NCI-H1930 (cell line): ENCODE results near the gene ALX4.
A peak's percentile ranks its signal among the peaks of the same experiment; 100 is the strongest.

Experiments used
- DNase-seq, 2 experiments: peaks; one replicate each; lab custom pipeline; 2025; lab: John Stamatoyannopoulos, UW

Gene ALX4

DNA sequence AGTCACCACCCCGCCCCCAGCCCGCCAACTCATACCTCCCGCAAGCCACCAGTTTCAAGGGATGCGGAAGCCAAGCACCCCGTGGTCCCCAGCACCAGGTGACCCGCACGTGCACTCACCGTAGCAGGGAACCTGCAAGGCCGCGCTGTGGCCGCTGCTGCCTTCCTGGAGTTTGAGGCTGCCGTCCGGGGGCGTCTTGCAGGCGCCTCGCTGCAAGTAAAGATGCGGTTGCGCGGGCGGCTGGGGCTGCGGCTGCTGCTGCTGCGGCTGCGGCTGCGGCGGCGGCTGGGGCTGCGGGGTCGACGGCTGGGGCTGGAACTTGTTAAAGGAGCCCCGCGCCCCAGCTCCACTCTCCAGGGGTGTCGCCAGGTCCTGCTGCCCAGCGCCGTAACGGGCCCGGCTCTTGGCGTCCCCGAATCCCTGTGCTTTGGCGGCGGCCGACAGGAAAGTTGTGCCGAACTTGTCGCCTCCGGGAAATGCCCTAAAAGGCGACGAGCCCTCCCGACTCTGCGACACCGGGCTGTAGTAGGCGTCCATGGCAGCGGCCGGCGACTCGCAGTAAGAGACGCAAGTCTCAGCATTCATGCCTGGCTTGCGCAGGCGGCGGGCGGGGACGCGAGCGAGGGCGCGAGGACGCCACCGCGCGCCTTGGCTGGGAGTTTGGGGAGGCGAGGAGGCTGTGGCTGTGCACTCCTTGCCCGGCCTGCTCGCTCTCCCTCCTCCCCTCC lies at the start of gene ALX4:
ALX4 (minus strand) TSS at position 662 of the 728 bp plus-strand sequence; CDS start at position 585, 77 bp downstream.
- peak; percentile 51 to 80 for DNase-seq

DNA sequence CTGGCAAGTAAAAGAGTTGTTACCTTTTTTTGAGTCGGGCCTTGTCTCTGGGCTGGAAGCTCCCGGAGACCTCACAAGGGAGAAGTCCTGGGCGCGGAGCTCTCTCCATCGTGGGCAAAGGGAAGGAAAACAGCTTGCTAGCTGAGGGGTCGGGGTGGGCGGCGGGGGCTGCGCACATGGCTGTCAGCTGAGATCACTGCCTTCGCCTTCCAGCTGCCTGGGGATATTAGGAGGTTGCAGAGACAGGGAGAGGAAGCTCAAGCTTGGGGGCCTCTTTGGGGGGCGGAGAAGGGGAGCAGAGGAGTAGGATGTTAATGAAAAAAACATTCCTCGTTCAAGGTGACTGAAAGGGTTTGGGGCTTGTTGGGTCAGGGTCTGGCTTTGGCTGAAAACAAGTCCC lies 49.2 kb upstream of the ALX4 start:
- DNase-seq, result no peak

DNA sequence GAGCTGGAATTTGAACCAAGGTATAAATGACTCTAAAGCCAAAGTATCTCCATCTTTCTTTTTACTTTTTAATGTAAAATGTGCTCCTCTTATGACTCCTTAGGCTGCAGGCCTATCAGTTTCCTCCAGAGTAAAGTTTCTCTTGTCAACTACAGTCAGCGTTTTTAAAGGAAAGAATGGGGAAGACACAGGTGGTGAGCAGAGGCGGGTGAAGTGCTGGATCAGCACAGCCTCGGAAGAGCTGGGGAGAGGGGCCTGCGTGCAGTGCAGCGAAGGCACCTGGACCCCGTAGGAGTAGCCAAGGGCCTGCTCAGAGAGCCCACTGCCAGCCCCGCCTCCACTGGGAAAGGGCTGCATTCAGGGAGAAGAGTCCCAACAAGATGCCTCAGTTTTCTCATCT lies 48.8 kb upstream of the ALX4 start:
- DNase-seq, result no peak

- no peak for DNase-seq
Observed at GRCh38 chr11:44357711-44358110, 47.8 kb upstream of the ALX4 start.

GRCh38 chr11:44356351-44356750 lies 46.4 kb upstream of the ALX4 start:
- DNase-seq, result no peak

DNA sequence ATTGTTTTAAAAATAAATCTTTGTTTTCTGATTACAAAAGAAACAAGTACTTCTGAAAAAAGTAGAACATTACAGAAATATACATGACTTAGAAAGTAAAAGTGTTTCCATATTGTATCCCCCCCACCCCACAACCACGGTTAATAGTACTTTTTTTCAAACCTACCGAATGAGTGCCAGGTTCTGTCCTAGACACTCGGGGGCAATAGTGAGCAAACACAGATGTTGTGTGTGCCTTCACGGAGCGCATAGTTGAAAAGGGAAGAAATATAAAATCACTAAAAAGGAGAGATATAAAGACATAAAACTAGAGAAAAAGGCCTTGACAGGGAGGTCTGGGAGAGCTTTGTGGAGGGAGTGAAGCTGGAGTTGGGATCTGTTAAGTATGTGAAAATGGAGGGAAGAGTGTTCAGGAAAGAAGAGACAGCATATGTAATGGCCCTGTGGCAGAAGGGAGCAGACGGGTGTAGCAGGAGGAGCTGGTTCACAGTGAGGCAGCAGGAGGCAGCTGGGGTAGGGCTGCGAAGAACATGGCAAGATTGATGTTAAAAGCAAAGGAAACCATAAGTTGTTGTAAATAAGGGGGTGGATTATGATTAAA lies 42.1 kb upstream of the ALX4 start:
- no peak for DNase-seq

GRCh38 chr11:44351006-44351660 lies 41.2 kb upstream of the ALX4 start:
- DNase-seq, result no peak

DNA sequence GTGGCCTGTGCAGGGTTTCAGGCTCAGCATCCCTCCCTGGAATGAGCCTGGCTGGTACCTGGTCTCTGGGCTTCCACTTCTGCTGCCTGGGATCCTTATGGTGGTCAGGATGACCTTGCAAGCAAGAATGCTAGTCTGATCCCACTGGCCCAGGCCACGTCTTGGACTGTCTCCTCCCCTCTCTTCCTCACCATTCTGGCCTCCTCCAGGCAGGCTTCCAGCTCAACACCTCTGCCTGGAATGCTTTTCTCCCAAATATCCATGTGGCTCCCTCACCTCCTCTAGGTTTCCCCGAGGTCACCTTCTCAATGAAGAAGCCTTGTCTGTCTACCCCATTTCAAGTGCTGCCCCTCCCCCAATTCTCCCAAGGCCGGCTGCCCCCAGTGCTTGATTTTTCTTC lies 39.4 kb upstream of the ALX4 start:
- DNase-seq, result no peak

- no peak for DNase-seq
Observed at GRCh38 chr11:44348721-44349120, 38.8 kb upstream of the ALX4 start.

DNA sequence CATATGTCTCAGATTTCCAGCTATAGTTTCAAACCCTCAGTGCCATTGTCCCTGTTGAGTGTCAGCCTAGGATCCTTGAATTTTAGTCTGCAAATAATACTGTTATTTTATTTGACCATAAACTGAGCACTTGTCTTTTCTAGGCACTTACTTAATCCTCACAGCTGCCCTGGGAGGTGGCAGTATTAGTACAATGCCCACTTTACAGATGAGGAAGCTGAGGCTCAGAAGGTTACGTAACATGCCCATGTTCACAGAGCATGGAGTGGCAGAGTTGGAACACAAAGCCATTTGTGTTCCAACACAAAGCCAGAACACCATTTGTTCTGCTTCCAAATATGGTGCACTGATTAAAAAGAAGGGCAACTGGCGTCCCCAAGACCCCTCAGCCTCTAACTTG lies 38.2 kb upstream of the ALX4 start:
- no peak for DNase-seq

DNA sequence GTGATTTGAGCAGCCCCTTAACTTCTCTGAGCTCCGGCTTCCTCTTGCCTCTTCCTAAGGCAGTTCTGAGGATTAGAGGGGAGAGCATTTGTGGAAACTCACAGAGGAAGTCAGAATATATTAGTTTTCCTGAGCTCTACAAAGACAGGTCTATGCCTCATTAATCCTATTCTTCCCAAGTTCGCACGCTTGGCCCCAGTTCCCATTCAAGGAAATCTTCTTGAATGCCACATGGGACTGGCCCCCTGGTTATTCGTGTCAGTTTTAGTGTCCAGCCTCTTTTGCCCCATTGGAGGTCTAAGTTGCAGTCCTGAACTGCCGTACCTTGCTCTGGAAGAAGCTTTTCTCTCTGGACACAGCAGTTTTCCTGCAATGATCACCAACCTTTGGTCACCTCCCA lies 37.6 kb upstream of the ALX4 start:
- DNase-seq, result no peak

- no peak for DNase-seq
Observed at GRCh38 chr11:44346983-44347382, 37.0 kb upstream of the ALX4 start.

- no peak for DNase-seq
Observed at GRCh38 chr11:44345781-44346180, 35.8 kb upstream of the ALX4 start.

GRCh38 chr11:44344921-44345320 lies 35.0 kb upstream of the ALX4 start:
- no peak for DNase-seq

DNA sequence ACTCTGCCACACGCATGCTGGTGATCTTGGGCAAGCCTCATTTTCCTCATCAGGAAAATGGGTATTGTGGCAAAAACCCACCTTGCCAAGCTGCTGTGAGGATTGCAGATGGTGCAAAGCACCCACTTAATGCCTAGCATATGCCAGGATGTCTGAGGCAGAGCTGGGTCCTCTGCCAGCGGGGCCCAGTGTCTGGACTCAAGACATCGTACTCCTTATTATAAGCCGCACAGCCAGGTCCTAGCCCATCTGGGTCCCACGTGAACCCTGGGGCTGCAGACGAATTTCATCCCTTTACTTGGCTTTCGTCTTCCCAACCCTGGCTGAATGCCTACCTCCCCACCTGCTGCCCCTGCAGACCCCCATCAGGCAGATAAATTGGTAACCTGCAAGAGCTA lies 34.5 kb upstream of the ALX4 start:
- DNase-seq, result no peak

DNA sequence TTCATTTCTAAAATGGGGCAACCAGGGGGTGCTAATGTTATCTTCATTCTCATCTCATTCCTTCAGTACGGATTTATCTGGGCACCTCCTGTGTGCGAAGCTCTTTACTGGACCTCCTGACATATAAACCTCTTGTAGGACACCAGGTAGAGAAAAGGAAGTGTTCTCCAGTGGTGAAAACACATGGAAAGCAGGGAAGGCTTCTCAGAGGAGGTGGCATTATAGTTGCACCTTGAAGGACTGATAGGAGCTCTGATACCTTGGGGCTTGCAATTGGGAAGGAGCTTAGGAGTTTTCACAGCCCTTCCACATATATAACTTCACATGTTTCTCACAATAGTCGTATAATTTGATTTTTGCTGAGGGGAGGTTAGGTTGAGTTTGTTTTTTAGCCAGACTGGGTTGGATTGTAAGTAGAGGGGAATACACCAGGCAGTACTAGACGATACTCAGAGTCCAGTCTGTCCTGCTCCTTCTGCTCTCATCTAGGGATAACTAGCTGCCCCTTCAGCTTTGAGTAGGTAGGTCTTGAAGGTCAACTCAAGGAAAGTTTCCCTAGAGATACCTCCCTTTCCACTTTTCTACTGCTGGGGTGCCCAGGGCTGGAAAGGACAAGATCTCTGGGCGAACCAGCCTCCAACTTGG lies 34.0 kb upstream of the ALX4 start:
- DNase-seq, result no peak

- DNase-seq, result no peak
Observed at GRCh38 chr11:44342616-44343015, 32.7 kb upstream of the ALX4 start.

GRCh38 chr11:44340656-44341055 lies 30.7 kb upstream of the ALX4 start:
- no peak for DNase-seq

GRCh38 chr11:44339530-44339883 lies 29.6 kb upstream of the ALX4 start:
- no peak for DNase-seq

DNA sequence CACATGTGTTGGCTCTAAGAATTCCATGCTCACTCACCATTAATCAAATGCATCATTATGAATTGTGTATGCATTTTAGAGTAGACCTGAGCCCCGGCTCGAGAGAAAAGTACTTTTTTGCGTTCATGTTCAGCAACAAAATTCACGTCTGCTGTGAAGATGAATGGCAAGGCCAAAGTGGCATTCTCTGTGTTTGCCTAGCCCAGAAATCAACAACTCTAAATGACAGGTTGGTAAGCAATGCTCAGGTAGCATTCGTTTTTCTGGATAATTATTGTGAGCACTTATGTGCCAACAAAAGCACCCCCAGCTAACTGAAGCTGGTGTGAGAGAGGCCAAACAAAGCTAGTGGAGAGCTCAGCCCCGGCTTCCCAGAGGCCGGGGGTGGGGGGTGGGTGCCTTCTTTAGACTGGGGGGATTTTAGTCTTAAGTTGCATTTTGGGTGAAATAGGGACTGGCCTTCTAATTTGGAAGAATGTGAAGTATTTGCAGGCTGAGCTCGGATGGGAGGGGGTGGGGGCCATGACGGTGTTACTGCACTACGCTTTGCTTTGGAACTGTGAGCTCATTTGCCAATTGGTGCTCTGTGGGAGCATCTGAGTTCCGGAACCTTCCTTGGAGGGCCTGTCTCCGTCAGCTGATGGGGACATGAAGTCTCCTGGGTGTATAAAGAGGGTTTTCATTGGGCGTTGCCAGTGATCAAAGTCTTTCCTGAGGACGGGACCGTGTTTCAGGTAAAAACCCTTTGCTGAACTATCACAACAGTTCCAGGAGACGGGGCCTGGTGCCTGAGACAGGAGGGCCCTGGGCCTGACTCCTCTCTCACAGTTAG lies 29.0 kb upstream of the ALX4 start:
- no peak for DNase-seq

- DNase-seq, result no peak
Observed at GRCh38 chr11:44338026-44338425, 28.1 kb upstream of the ALX4 start.

DNA sequence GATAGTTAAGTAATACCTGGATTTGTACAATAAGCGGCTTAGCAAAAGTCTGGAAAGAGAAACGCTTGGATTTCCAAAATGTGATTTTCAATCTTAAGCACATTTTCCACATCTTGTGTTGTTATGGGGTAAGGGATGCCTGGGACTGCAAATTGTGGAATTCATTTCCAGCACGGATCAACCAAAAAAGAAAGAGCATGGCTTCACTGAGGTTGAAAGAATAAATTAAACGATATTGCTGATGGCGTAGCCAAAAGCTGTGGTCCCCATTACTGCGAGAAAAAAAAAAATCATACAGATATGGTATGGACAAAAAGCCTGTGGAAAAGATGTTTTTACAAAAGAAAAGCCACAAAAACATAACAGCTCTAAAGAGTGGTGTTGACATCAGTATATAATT lies 26.0 kb upstream of the ALX4 start:
- no peak for DNase-seq
